Motor neuron (in vitro differentiated cells): ENCODE measurements around the gene MARCHF9. TPM values are rescaled to one million over a fixed set of nuclear protein-coding genes. Genes with fewer than 3 reads are reported as not detected.
"Not testable (repeated sequence)": the region's sequence is repeated elsewhere in the genome, so short reads cannot be mapped to it uniquely, and the experiment has no call there.

Experiments
- ATAC-seq, 8 experiments: fragments of 200-7000 bp; cut with Tn5 transposase; replicated peaks in 6 of 8; 2 replicates each; pipeline ENCODE4 v1.8.0; 2021; ENCODE audit warnings: mild to moderate bottlenecking in 8 of 8, moderate library complexity in 8 of 8
- H3K27ac ChIP-seq, 2 donors: fragments of 250-450 bp; sonication (Bioruptor Pico); 2 replicates each; pipeline ENCODE4 v1.9.0; 2021; ENCODE audit warnings: antibody characterized with exemption in 2 of 2, mild to moderate bottlenecking in 2 of 2, moderate library complexity in 1 of 2
- H3K4me1 ChIP-seq, 2 donors: fragments of 250-450 bp; sonication (Bioruptor Pico); replicated peaks in 1 of 2; 2 replicates each; pipeline ENCODE4 v1.6.1; 2021; ENCODE audit warnings: antibody characterized with exemption in 2 of 2, mild to moderate bottlenecking in 2 of 2, moderate library complexity in 1 of 2
- H3K4me3 ChIP-seq, 5 donors: fragments of 250-450 bp; sonication (Bioruptor Pico); 2 replicates each; pipeline ENCODE4 v1.9.0; 2021; ENCODE audit warnings: antibody characterized with exemption in 5 of 5, mild to moderate bottlenecking in 5 of 5, moderate library complexity in 4 of 5
- WGBS, 10 experiments: fragments of 450-650 bp; shearing (Covaris generic); methylation state at CpG; one replicate each; pipeline ENCODE4 v1.0.0; 2022; 5-methylcytosine and 5-hydroxymethylcytosine counted together
- in situ Hi-C, 9 experiments: fragments of 400-800 bp; cut with MboI; loops; one replicate each; pipeline ENCODE4 v1.15.0; 2021; ENCODE audit warnings: low sequenced_read_pairs in 9 of 9, low pct_unique_long_range_greater_than_20kb in 2 of 9; ENCODE audit not compliant: unreplicated experiment in 9 of 9
- total RNA-seq, 8 experiments: library from RNA; unstranded; fragments of 300-600 nt; gene quantifications; 2 replicates each; pipeline versions ENCODE4 v1.2.3 to v1.2.4, GENCODE V29; 2022

Gene MARCHF9
- total RNA-seq, 8 experiments from 2014 or later, result 1.7 to 23.0 (median 17.0) TPM

DNA sequence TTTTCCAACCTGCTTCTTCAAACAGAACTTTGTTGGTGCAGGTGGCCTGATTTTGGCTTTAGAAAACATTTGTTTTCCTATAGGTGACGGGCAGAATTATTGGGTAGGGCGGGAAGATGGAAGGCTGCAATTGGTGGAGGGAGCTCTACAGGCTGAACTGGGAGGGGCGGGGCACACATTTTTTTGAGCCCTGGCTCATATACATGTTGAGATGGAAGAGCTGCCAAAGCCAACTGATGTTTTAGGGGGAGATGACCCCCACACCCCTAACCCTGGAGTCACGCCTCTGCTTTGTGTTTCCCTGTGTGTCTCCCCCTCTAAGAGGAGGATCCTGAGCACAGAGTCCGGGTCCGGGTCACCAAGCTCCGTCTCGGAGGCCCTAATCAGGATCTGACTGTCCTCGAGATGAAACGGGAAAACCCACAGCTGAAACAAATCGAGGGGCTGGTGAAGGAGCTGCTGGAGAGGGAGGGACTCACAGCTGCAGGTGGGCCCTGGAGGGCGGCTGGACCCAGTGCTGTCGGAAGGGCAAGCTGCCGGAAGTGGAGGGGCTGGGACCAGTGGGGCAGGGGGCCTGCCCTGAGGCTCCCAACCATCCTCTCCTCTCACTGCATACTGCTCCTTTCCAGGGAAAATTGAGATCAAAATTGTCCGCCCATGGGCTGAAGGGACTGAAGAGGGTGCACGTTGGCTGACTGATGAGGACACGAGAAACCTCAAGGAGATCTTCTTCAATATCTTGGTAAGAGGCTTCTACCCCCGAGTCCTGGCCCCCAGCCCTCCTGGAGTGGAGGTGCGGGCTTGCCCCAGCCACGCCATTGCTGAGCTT is 34.9 kb upstream of the MARCHF9 start:
- H3K4me1 ChIP-seq, result no peaks in the 10 kb centered on the region
- 72 to 100% (median 98%) methylated on average over 1 to 6 of the region's 20 CpGs; no CpG with 5 or more reads in 6 of the 10 experiments for WGBS, 10 experiments
- no peak overlapping the region for H3K4me3 ChIP-seq
- in situ Hi-C loops, result no loop called here
- no peak for ATAC-seq
- H3K27ac ChIP-seq, result no peak overlapping the region

DNA sequence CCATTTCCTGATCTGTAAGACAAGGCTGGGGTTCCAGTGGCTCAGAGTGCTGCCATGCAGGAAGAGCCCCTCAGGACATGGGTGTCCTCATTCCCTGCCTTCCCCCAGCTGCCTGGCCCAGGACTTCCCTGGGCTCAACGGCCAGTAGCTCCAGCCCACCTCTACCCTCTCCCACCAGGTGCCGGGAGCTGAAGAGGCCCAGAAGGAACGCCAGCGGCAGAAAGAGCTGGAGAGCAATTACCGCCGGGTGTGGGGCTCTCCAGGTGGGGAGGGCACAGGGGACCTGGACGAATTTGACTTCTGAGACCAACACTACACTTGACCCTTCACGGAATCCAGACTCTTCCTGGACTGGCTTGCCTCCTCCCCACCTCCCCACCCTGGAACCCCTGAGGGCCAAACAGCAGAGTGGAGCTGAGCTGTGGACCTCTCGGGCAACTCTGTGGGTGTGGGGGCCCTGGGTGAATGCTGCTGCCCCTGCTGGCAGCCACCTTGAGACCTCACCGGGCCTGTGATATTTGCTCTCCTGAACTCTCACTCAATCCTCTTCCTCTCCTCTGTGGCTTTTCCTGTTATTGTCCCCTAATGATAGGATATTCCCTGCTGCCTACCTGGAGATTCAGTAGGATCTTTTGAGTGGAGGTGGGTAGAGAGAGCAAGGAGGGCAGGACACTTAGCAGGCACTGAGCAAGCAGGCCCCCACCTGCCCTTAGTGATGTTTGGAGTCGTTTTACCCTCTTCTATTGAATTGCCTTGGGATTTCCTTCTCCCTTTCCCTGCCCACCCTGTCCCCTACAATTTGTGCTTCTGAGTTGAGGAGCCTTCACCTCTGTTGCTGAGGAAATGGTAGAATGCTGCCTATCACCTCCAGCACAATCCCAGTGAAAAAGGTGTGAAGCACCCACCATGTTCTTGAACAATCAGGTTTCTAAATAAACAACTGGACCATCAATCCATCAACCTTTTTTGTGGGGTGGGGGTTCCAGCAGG is 34.0 kb upstream of the MARCHF9 start:
- no peaks in the 10 kb centered on the region for H3K4me1 ChIP-seq

DNA sequence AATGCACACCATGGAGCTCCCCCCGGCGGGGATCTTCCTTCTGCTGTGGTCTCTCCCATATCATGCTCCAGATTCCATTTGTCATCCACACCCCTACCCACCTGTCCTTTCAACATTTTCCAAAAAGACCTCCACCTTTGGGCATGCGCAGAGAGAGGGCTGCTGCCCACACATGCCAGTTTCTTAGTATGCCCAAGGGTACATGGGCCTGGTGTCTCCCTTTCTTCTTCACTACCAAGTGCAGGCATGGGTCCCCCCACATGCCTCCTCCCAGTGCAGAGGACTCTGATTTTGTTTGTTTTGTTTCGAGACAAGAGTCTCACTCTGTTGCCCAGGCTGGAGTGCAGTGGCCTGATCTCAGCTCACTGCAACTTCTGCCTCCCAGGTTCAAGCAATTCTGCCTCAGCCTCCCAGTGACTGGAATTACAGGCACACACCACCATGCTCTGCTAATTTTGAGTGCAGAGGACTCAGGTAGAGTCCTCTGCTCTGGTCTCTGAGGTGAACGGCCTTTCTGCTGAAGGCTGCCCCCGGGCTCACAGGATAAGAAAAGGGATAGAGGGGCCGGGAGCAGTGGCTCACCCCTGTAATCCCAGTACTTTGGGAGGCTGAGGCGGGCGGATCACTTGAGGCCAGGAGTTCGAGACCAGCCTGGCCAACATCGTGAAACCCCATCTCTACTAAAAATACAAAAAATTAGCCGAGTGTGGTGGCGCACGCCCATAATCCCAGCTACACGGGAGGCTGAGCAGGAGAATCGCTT is 32.9 kb upstream of the MARCHF9 start:
- H3K4me1 ChIP-seq, H3K4me3 ChIP-seq, ATAC-seq, H3K27ac ChIP-seq, in situ Hi-C loops: not testable (repeated sequence)
- 84 to 100% (median 97%) methylated on average over 1 to 15 of the region's 16 CpGs; no CpG with 5 or more reads in 1 of the 10 experiments for WGBS, 10 experiments

More for the DNA sequence above, 34.0 kb upstream of the MARCHF9 start:
- in situ Hi-C loops, result no loop called here
- no peak overlapping the region for H3K4me3 ChIP-seq
- no peak overlapping the region for H3K27ac ChIP-seq
- 57 to 100% (median 82%) methylated on average over 1 to 5 of the region's 11 CpGs; no CpG with 5 or more reads in 4 of the 10 experiments for WGBS, 10 experiments
- ATAC-seq, result peak in 1 of 8 experiments; percentile 8

DNA sequence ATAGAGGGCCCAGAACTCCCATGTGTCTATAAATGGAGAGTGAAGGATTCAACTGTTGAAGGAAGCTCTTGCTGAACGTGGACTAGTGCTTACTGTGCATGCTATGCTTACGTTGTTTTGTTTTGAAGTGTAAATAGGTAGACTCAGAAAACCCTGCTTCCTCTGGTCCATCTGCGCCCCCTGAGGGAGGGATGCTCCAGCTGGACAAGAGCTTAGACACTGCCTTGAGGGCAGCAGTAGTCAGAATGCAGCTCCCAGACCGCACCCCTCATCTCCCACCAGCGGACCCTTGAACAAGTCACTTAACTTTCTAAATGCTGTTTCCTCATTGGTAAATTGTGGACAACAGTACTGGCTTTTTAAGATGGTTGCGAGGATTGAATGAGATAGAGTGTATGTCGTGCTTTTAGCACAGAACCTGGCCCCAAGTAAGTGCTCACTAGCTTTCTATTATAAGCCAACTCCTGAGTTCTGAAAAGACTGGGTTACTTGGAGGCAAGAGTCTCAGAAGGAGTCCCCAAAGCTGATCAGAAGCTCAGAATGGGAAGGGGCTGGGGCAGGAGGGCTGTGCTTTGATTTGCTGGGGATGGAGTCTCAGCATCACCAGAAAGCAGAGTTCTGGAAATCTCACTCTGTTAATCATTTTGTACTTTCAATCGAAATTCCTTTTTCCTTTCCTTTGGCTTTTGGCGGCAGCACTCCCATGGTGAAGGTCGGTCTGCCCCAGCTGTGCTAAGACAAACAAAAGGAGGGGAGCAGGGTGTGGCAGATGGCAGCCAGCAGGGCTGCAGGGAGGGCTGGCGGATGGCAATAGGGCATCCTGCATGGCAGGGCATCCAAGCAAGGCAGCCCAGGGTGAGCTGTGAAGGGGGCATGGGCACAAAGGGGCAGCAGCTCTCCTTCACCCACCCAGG is 31.9 kb upstream of the MARCHF9 start:
- in situ Hi-C loops, result no loop called here
- ATAC-seq, result no peak
- Histone ChIP-seq H3K4me3 (no peak overlapping the region), H3K27ac (no peak overlapping the region), H3K4me1 (peaks cover 0 to 6% of the 10 kb centered on the region in 2 donors)
- WGBS, 10 experiments, result 0 to 90% (median 58%) methylated on average over 1 to 7 of the region's 11 CpGs; no CpG with 5 or more reads in 2 of the 10 experiments

DNA sequence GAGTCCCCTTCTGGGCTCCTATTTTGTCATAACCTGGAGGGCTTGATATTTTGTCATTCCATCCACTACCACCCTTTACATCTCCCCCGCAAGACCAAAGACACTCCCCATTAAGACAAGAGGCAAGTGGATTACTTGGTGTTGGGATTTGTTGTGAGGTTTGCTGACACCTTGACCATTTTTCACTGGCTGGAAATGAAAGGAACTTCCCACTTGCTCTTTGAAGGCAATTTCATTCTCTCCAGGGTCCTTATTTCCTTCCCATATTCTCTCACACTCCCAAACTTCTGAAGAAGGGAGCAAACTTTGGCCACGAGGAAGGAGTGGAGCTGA is 31.3 kb upstream of the MARCHF9 start:
- no peak for ATAC-seq
- Histone ChIP-seq H3K4me1 (peaks cover 0 to 6% of the 10 kb centered on the region in 2 donors), H3K27ac (no peak overlapping the region), H3K4me3 (no peak overlapping the region)
- WGBS, 10 experiments, result 60 to 86% (median 80%) methylated on average over 1 to 2 of the region's 2 CpGs; no CpG with 5 or more reads in 5 of the 10 experiments
- in situ Hi-C loops, result no loop called here

DNA sequence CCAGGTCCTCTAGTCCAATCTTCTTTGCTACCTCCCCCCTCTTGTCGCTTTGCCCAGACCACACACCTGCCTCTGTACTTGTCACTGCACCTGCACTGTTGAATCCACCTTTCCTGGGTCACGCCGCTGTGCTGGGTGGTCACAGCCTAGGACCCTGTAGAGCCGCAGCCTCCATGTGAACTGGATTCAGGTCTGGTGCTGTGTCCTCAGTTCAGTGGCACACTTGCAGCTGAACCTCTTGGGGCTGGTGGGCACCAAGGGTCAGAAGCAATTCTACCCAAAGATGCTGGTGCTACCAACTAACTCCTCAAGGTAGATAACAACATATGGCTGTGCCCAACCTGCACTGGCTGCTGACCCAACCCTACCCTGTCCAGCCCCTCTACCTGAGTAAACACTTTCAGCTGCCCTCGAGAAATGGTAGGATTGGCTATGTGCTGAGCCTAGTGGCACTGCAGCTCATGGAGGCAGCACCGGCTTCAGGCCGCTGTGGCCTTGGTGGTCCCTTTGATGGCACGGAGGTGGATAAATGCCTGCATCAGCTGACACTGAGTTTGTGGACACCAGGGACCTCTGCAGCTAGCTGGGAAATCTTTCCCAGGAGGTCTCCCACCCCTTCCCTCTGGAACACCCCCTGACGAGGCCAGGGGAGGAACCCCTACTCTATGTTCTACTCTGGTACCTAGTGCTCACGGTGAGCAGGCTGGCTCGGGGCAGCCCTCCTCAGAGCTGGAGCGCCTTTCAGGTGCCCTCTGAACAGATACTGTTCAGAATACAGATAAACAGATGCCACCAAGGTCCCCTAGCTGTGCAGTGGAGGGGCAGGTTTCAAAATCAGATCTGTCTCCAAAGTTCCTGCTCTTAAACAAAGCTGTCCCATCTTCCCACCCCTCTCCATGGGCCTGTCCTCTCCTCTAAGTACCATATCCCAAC is 30.6 kb upstream of the MARCHF9 start:
- no peak overlapping the region for H3K27ac ChIP-seq
- no peak for ATAC-seq
- peaks cover 0 to 6% of the 10 kb centered on the region in 2 donors for H3K4me1 ChIP-seq
- no peak overlapping the region for H3K4me3 ChIP-seq
- in situ Hi-C loops, result no loop called here
- WGBS, 10 experiments, result 20 to 100% (median 84%) methylated on average over 1 to 4 of the region's 12 CpGs; no CpG with 5 or more reads in 1 of the 10 experiments

DNA sequence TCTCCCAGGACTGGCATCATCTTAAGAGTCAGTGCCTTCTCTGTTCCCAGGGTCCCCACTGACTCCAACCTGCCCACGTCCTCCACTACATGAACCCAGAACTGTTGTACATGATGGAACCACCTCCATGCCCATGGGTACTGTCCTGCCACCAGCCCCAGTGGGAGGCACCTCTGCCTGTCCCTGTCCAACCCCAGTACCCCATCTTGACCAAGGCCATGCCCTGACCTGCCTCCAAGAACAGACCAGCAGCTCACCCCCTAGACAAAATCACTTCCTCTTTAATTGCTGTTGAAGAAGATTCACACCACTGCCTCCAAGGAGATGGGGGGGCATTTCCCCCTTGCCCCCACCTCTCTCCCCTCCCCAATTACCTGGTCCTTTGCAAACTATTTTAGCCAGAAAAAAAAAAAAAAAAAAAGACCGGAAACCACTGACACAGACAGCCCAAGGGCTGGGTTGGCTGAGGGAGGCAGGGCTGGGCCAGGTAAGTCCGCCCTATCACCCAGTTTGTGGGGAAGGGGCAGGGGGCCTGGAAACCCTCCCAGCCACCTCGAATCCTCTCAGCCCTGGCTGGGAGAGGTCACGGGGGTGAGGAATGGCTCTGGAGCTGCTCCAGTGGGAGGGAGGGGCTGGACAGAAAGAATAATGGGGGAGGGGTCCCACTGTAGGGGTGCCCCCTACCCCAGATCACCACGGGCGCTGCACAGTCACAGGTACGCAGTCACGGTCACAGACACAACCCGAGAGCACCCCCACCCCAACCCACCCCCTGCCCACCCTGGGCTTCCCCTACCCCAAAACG is 29.8 kb upstream of the MARCHF9 start:
- H3K4me1 ChIP-seq, result peaks cover 0 to 6% of the 10 kb centered on the region in 2 donors
- no peak overlapping the region for H3K4me3 ChIP-seq
- no peak overlapping the region for H3K27ac ChIP-seq
- ATAC-seq, result no peak
- in situ Hi-C loops, result no loop called here
- 0 to 50% (median 0%) methylated on average over 1 to 3 of the region's 11 CpGs; no CpG with 5 or more reads in 7 of the 10 experiments for WGBS, 10 experiments

DNA sequence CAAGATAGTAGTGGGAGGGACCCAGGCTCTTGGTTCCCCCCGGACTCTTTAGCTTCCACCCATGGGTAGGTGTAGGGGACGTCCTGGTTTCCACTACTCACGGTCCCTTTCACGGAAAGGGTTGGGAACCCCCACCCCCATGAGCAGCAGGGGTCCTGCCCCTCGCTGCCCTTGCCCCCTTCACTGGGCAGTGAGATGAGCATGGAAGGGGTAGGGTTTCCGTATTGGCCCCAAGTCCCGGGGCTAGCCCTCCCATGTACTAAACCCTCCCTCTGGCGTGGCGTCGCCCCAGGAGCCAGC is 29.1 kb upstream of the MARCHF9 start:
- in situ Hi-C loops, result no loop called here
- H3K4me3 ChIP-seq, result peak overlapping the region; percentile 32 to 52 (median 47)

DNA sequence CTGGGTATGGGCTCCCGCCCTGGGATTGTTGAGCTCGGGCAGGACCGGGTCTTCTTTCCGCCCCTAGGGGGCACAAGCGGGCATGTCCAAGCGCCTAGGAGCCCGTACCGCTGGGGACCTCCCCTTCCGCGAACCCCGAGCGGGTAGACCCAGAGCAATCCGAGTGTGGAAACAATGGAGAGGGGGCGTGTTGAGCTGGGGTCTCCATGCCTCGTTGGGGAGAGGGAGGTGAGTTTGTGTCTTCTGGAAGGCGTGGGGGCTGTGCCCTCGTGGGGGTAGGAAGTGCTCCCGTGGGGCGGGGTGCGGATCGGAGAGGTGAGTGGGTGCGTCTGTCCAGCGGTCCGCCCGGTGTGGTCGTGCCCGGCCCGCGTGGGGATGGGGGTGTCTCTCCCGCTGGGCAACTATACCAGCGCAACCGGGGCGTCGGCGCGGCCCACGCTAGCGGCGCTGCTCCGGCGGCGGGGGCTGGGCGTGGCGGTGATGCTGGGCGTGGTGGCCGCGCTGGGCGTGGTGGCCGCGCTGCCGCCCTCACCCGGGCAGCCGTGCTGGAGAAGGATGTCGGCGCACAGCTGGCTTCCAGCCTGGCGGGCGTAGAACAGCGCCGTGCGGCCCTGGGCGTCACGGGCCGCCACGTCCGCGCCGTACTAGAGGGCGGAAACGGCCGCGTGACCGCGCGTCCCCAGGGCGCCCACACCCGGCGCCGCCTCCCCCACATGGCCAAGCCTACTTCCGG is 28.6 kb upstream of the MARCHF9 start:
- 0 to 23% (median 8%) methylated on average over 1 to 6 of the region's 79 CpGs; no CpG with 5 or more reads in 7 of the 10 experiments for WGBS, 10 experiments

More for the DNA sequence above, 29.1 kb upstream of the MARCHF9 start:
- peak overlapping the region; percentile 61 to 79 for H3K27ac ChIP-seq
- 0% methylated on average over 2 of the region's 10 CpGs; no CpG with 5 or more reads in 9 of the 10 experiments for WGBS, 10 experiments
- peak in 3 of 8 experiments; percentile 0 to 1 (median 1) for ATAC-seq
- H3K4me1 ChIP-seq, result peaks cover 0 to 6% of the 10 kb centered on the region in 2 donors

More for the DNA sequence above, 28.6 kb upstream of the MARCHF9 start:
- Histone ChIP-seq H3K27ac (peak overlapping the region; percentile 61 to 79), H3K4me3 (peak overlapping the region; percentile 32 to 52 (median 47)), H3K4me1 (peaks cover 0 to 6% of the 10 kb centered on the region in 2 donors)
- in situ Hi-C loops, result no loop called here
- peak; percentile 82 to 91 (median 86) for ATAC-seq
